HUES6 (cell line): ENCODE data around the gene CYP2B6.
"Not testable (repeated sequence)": the region's sequence is repeated elsewhere in the genome, so short reads cannot be mapped to it uniquely, and the experiment has no call there.

Source experiments
- H3K27ac ChIP-seq: 2 replicates; pipeline ENCODE4 v1.7.0; 2013; ENCODE audit warnings: low read depth, mild to moderate bottlenecking, low read length, inconsistent platforms
- H3K27me3 ChIP-seq: 2 replicates; pipeline ENCODE4 v1.6.1; 2013; ENCODE audit warnings: low read length; ENCODE audit not compliant: control insufficient read depth, insufficient read depth
- H3K36me3 ChIP-seq: 2 replicates; pipeline ENCODE4 v1.6.1; 2013; ENCODE audit warnings: low read length; ENCODE audit not compliant: control insufficient read depth, insufficient read depth
- H3K4me1 ChIP-seq: 2 replicates; pipeline ENCODE4 v1.6.1; 2013; ENCODE audit warnings: low read length; ENCODE audit not compliant: control insufficient read depth, insufficient read depth
- H3K4me3 ChIP-seq: 2 replicates; pipeline ENCODE4 v1.5.1; 2013; ENCODE audit warnings: low read depth, low read length
- H3K9ac ChIP-seq: one replicate; pipeline ENCODE4 v1.6.1; 2013; ENCODE audit warnings: mild to moderate bottlenecking, low read length
- H3K9me3 ChIP-seq: 2 replicates; pipeline ENCODE4 v1.6.1; 2013; ENCODE audit warnings: low read depth, low read length; ENCODE audit not compliant: control insufficient read depth, insufficient read depth

The CYP2B6 gene

DNA sequence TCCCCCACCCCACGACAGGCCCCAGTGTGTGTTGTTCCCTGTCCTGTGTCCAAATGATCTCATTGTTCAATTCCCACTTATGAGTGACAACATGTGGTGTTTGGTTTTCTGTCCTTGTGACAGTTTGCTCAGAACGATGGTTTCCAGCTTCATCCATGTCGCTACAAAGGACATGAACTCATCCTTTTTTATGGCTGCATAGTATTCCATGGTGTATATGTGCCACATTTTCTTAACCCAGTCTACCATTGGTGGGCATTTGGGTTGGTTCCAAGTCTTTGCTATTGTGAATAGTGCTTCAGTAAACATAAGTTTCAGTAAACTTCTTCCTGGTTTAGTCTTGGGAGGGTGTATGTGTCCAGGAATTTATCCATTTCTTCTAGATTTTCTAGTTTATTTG, 26.7 kb upstream of the CYP2B6 start:
- H3K9me3 ChIP-seq, H3K36me3 ChIP-seq: not testable (repeated sequence)

GRCh38 chr19:40965351-40965750, 25.7 kb upstream of the CYP2B6 start:
- not testable (repeated sequence) for H3K4me3 ChIP-seq, H3K27me3 ChIP-seq, H3K36me3 ChIP-seq, H3K4me1 ChIP-seq, H3K9ac ChIP-seq, H3K27ac ChIP-seq
- peaks cover 10% of the 10 kb centered on the region for H3K9me3 ChIP-seq

More for the DNA sequence above, 26.7 kb upstream of the CYP2B6 start:
- H3K4me1 ChIP-seq, H3K27ac ChIP-seq, H3K4me3 ChIP-seq, H3K9ac ChIP-seq: not testable (repeated sequence)
- H3K27me3 ChIP-seq, result peaks cover 14% of the 10 kb centered on the region

GRCh38 chr19:40966591-40966990, 24.5 kb upstream of the CYP2B6 start:
- H3K4me3 ChIP-seq, H3K27ac ChIP-seq, H3K4me1 ChIP-seq, H3K9ac ChIP-seq, H3K27me3 ChIP-seq, H3K36me3 ChIP-seq: not testable (repeated sequence)
- H3K9me3 ChIP-seq, result peaks cover 22% of the 10 kb centered on the region

GRCh38 chr19:40968065-40968464, 23.0 kb upstream of the CYP2B6 start:
- H3K4me3 ChIP-seq, H3K27ac ChIP-seq, H3K9ac ChIP-seq, H3K36me3 ChIP-seq, H3K27me3 ChIP-seq, H3K4me1 ChIP-seq: not testable (repeated sequence)
- H3K9me3 ChIP-seq, result peaks cover 24% of the 10 kb centered on the region

DNA sequence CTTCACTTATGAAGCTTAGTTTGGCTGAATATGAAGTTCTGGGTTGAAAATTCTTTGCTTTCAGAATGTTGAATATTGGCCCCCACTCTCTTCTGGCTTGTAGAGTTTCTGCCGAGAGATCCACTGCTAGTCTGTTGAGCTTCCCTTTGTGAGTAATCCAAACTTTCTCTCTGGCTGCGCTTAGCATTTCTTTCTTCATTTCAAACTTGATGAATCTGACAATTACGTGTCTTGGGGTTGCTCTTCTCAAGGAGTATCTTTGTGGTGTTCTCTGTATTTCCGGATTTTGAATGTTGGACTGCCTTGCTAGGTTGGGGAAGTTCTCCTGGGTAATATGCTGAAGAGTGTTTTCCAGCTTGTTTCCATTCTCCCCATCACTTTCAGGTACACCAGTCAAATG, 21.4 kb upstream of the CYP2B6 start:
- not testable (repeated sequence) for H3K4me1 ChIP-seq, H3K36me3 ChIP-seq, H3K27me3 ChIP-seq, H3K9ac ChIP-seq, H3K27ac ChIP-seq, H3K4me3 ChIP-seq
- H3K9me3 ChIP-seq, result peaks cover 14% of the 10 kb centered on the region

GRCh38 chr19:40970396-40971345, 20.4 kb upstream of the CYP2B6 start:
- H3K4me3 ChIP-seq, H3K4me1 ChIP-seq, H3K36me3 ChIP-seq, H3K27me3 ChIP-seq, H3K9ac ChIP-seq, H3K27ac ChIP-seq: not testable (repeated sequence)
- peaks cover 14% of the 10 kb centered on the region for H3K9me3 ChIP-seq

DNA sequence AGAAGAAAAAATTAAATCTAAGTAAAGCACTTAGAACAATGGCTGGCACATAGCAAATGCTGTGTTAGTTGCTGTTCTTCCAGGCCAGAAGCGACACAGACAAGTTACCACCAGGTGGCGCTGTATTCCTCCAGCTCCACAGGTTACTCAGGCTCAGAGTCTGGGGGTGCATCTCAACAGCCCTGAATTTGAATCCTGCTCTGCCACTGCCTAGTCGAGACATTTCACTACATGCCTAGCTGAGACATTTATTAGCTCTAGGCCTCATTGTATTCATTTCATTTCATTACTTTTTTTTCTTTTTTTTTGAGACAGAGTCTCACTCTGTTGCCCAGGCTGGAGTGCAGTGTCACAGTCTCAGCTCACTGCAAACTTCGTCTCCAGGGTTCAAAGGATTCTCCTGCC, 16.4 kb upstream of the CYP2B6 start:
- no peak overlapping the region for H3K9ac ChIP-seq

GRCh38 chr19:40976134-40976533, 14.9 kb upstream of the CYP2B6 start:
- Histone ChIP-seq H3K27ac (no peak overlapping the region), H3K4me1 (peaks cover 9% of the 10 kb centered on the region), H3K9me3 (peaks cover 10% of the 10 kb centered on the region; the same call in 1 of the 2 replicates), H3K4me3 (no peak overlapping the region), H3K9ac (no peak overlapping the region), H3K27me3 (no peaks in the 10 kb centered on the region), H3K36me3 (no peaks in the 10 kb centered on the region)

More for the DNA sequence above, 16.4 kb upstream of the CYP2B6 start:
- Histone ChIP-seq H3K4me3 (no peak overlapping the region), H3K9me3 (peaks cover 17% of the 10 kb centered on the region), H3K27ac (no peak overlapping the region), H3K36me3 (no peaks in the 10 kb centered on the region), H3K4me1 (no peaks in the 10 kb centered on the region), H3K27me3 (no peaks in the 10 kb centered on the region)

DNA sequence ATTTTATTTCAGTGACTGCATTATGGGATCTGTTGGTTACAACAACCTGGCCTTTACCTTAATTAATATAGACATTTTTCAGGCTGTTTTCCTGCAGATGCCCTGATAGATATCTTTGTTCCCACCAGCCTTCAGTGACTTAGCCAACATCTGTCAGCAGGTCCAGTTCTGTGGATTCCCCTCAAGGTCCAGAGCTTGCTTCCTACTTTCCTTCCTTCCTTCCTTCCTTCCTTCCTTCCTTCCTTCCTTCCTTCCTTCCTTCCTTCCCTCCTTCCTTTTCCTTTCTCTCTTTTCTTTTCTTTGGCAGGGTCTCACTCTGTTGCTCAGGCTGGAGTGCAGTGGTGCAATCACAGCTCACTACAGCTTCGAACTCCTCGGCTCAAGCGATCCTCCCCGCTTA, 14.4 kb upstream of the CYP2B6 start:
- Histone ChIP-seq H3K36me3 (no peaks in the 10 kb centered on the region), H3K9me3 (peaks cover 4% of the 10 kb centered on the region; the same call in 1 of the 2 replicates), H3K4me1 (peaks cover 15% of the 10 kb centered on the region), H3K27ac (no peak overlapping the region), H3K9ac (no peak overlapping the region), H3K27me3 (no peaks in the 10 kb centered on the region), H3K4me3 (no peak overlapping the region)

GRCh38 chr19:40979759-40980158, 11.3 kb upstream of the CYP2B6 start:
- H3K27ac ChIP-seq, H3K9me3 ChIP-seq, H3K4me3 ChIP-seq, H3K27me3 ChIP-seq, H3K9ac ChIP-seq, H3K36me3 ChIP-seq: not testable (repeated sequence)
- peaks cover 33% of the 10 kb centered on the region for H3K4me1 ChIP-seq

DNA sequence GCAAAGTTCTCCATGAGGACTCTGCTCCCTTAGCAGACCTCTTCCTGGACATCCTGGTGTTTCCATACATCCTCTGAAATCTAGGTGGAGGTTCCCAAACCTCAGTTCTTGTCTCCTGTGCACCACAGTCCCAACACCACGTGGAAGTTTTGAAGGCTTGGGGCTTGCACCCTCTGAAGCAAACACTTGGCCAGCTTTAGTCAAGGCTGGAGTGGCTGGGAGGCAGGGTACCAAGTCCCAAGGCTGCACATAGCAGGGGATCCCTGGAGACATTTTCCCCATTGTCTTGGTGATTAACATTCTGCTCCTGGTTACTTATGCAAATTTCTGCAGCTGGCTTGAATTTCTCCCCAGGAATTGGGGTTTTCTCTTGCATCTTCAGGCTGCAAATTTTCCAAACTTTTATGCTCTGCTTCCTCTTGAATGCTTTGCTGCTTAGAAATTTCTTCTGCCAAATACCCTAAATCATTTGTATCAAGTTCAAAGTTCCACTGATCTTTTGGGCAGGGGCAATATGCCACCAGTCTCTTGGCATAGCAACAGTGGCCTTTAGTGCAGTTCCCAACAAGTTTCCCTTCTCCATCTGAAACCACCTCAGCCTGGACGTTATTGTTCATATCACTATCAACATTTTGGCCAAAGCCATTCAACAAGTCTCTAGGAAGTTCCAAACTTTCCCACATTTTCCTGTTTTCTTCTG, 10.2 kb upstream of the CYP2B6 start:
- Histone ChIP-seq H3K27ac (peak overlapping the region; percentile 71), H3K4me3 (0 out of 2 replicates have a peak overlapping the region, but pooled peaks have one; percentile 14), H3K4me1 (peaks cover 33% of the 10 kb centered on the region)
- not testable (repeated sequence) for H3K9me3 ChIP-seq, H3K27me3 ChIP-seq, H3K9ac ChIP-seq, H3K36me3 ChIP-seq
